ENCODE data around the gene CAND2. TPM values are rescaled to one million over a fixed set of nuclear protein-coding genes. Genes with fewer than 3 reads are reported as not detected.

Gene CAND2
- total and polyA plus RNA-seq, 2 of the 8 experiments (the other 6 are each of a cell fraction or from before 2014, with no cell fraction given): 8.7 TPM

DNA sequence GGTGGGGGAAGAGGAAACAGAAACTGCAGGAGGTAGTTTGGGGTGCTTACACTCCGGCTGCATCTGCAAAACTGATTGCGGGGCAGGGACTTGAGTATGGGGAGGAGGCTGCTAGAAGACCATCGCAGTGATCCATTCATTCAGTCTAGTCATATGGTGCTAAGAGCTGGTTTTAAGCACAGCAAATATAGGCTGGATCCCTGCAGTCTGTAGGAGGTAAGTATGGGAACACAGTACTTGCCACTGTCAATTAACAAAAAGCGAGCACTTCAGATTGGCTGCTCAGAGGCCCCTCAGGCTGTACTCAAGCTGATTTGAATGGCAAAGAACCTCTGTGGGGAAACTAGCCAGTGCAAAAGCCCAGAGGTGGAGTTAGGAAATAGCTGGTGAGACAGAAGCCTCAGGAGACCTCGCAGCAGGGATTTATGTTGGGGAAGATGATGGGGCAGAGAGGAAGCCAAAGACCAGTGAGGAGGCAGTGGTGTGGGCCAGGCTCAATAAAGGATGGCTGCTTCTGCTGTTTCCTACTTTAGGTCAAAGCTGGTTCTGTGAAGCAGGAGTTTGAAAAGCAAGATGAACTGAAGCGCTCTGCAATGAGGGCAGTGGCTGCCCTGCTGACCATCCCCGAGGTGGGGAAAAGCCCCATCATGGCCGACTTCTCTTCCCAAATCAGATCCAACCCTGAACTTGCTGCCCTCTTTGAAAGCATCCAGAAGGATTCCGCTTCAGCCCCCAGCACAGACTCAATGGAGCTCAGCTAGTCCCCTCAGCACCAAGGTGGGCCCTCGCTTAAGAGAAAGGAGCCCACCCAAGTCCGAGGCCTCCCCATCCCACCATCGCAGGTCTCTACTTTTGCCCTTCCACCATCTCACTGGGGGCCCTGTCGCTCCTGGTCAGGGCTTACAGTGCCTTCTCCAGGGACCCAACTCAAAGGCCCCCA, 37.0 kb downstream of the CAND2 start (continued):
- TF ChIP-seq, protein P1, sequence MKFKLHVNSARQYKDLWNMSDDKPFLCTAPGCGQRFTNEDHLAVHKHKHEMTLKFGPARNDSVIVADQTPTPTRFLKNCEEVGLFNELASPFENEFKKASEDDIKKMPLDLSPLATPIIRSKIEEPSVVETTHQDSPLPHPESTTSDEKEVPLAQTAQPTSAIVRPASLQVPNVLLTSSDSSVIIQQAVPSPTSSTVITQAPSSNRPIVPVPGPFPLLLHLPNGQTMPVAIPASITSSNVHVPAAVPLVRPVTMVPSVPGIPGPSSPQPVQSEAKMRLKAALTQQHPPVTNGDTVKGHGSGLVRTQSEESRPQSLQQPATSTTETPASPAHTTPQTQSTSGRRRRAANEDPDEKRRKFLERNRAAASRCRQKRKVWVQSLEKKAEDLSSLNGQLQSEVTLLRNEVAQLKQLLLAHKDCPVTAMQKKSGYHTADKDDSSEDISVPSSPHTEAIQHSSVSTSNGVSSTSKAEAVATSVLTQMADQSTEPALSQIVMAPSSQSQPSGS (IDR thresholded peaks at IDR 0.05; ENCODE audit: low read length): peak; percentile 17; the same call in 1 of the 2 replicates
- TF ChIP-seq CHD2 (IDR thresholded peaks at IDR 0.05; ENCODE audit: low read length): 0 out of 2 replicates have a peak, but pooled peaks have one; percentile 38
- TF ChIP-seq SP4 (IDR thresholded peaks at IDR 0.05; ENCODE audit: low read length): no peak
- TF ChIP-seq SIRT6 (IDR thresholded peaks at IDR 0.05; ENCODE audit: low read length): no peak
- no peak for TF ChIP-seq E2F6 (IDR thresholded peaks at IDR 0.05)
- no peak for TF ChIP-seq SUZ12 (IDR thresholded peaks at IDR 0.05; ENCODE audit: low read length)
- TF ChIP-seq KDM5A (IDR thresholded peaks at IDR 0.05; ENCODE audit: low read length): no peak
- no peak for TF ChIP-seq CREB1 (IDR thresholded peaks at IDR 0.05)
- TF ChIP-seq JUN (IDR thresholded peaks at IDR 0.05; ENCODE audit: low read depth, low read length): no peak
- no peak for TF ChIP-seq CEBPB (IDR thresholded peaks at IDR 0.05; ENCODE audit: low read depth, low read length)
- TF ChIP-seq, protein P2, sequence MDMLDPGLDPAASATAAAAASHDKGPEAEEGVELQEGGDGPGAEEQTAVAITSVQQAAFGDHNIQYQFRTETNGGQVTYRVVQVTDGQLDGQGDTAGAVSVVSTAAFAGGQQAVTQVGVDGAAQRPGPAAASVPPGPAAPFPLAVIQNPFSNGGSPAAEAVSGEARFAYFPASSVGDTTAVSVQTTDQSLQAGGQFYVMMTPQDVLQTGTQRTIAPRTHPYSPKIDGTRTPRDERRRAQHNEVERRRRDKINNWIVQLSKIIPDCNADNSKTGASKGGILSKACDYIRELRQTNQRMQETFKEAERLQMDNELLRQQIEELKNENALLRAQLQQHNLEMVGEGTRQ (IDR thresholded peaks at IDR 0.05; ENCODE audit: low read length): no peak
- no peak for TF ChIP-seq SIN3A (conservative IDR thresholded peaks at IDR 0.05 in 1 of 2, IDR thresholded peaks at IDR 0.05 in 1 of 2; ENCODE audit: low read depth in 1 of 2, low read length in 2 of 2)
- no peak for TF ChIP-seq RBBP5 (IDR thresholded peaks at IDR 0.05; ENCODE audit: borderline replicate concordance, low read depth, low read length)

Measured in H1 (cell line).